ENCODE results near the gene ZGRF1.

GRCh38 chr4:112560084-112560483 is 76.6 kb downstream of the ZGRF1 start:
- TF ChIP-seq CTCF (IDR thresholded peaks at IDR 0.05 in 2 of 3, conservative IDR thresholded peaks at IDR 0.05 in 1 of 3; ENCODE audit: borderline replicate concordance in 1 of 3, insufficient read depth in 1 of 3, low read depth in 2 of 3, low read length in 2 of 3), result no peak
- no peak for TF ChIP-seq ZNF274 (IDR thresholded peaks at IDR 0.05; ENCODE audit: low read depth, low read length)

Data from HCT116 (cell line).